SK-N-SH (cell line): ENCODE data around the gene SLITRK5. TPM values are rescaled to one million over a fixed set of nuclear protein-coding genes. Genes with fewer than 3 reads are reported as not detected.

Experiments used
- CTCF ChIA-PET: fragments of 300-600, 350-600 bp; formaldehyde crosslinking; extraction: SDS; loops from one replicate; lab custom pipeline; 2021; lab: Yijun Ruan, JAX
- POLR2A ChIA-PET: fragments of 350-600 bp; sonication (Branson Sonifier 250); formaldehyde crosslinking; extraction: SDS; loops from one replicate; lab custom pipeline; 2020; ENCODE audit warnings: antibody characterized with exemption, inconsistent platforms; lab: Yijun Ruan, JAX
- DNase-seq: peaks from one replicate; pipeline ENCODE4 v3.0.0; 2012
- H2AFZ ChIP-seq: fragments of 200-600 bp; sonication (generic); 2 replicates; pipeline ENCODE4 v1.8.1; 2016; ENCODE audit warnings: antibody characterized with exemption, mild to moderate bottlenecking, low read depth
- H3F3A ChIP-seq: fragments of 200-600 bp; sonication (generic); replicated peaks from 2 replicates; pipeline ENCODE3; 2016; ENCODE audit warnings: antibody characterized with exemption, mild to moderate bottlenecking; ENCODE audit not compliant: insufficient read depth
- H3K27ac ChIP-seq, 2 experiments: fragments of 200-500 bp in 1 of 2; fragments of 200-600 bp in 1 of 2; sonication (Bioruptor generic) in 1 of 2; sonication (generic), shearing (Covaris generic) in 1 of 2; 2 replicates each; pipeline versions ENCODE4 v1.5.1 to v1.6.1; 2014 to 2016; ENCODE audit warnings: low read depth in 2 of 2, inconsistent platforms in 1 of 2, low read length in 1 of 2, mild to moderate bottlenecking in 1 of 2, mixed read lengths in 1 of 2
- H3K27me3 ChIP-seq: fragments of 200-600 bp; sonication (generic), shearing (Covaris generic); 2 replicates; pipeline ENCODE4 v1.6.1; 2016; ENCODE audit warnings: mixed run types; ENCODE audit not compliant: insufficient read depth
- H3K36me3 ChIP-seq, 2 experiments: fragments of 200-500 bp in 1 of 2; fragments of 200-600 bp in 1 of 2; sonication (Bioruptor generic) in 1 of 2; sonication (generic) in 1 of 2; replicated peaks in 1 of 2; 2 replicates each; pipeline versions ENCODE3 to v1.5.1; 2014 to 2016; ENCODE audit warnings: low read length in 1 of 2, mild to moderate bottlenecking in 1 of 2; ENCODE audit not compliant: insufficient read depth in 2 of 2, control insufficient read depth in 1 of 2
- H3K4me1 ChIP-seq, 2 experiments: fragments of 200-500 bp in 1 of 2; fragments of 200-600 bp in 1 of 2; sonication (Bioruptor generic) in 1 of 2; sonication (generic), shearing (Covaris generic) in 1 of 2; 2 replicates each; pipeline versions ENCODE4 v1.5.1 to v1.6.1; 2014 to 2016; ENCODE audit warnings: low read depth in 1 of 2, low read length in 1 of 2, mixed run types in 1 of 2; ENCODE audit not compliant: insufficient read depth in 2 of 2, control insufficient read depth in 1 of 2
- H3K4me2 ChIP-seq: fragments of 200-600 bp; sonication (generic), shearing (Covaris generic); 2 replicates; pipeline ENCODE4 v1.6.1; 2017; ENCODE audit warnings: mixed run types
- H3K4me3 ChIP-seq, 2 experiments: fragments of 200-500 bp in 1 of 2; fragments of 200-600 bp in 1 of 2; sonication (Bioruptor generic) in 1 of 2; sonication (generic), shearing (Covaris generic) in 1 of 2; 2 replicates each; pipeline versions ENCODE4 v1.5.1 to v1.8.1; 2014 to 2016; ENCODE audit warnings: low read depth in 2 of 2, inconsistent platforms in 1 of 2, low read length in 1 of 2, mild to moderate bottlenecking in 1 of 2, mixed read lengths in 1 of 2, moderate library complexity in 1 of 2
- H3K79me2 ChIP-seq: fragments of 200-600 bp; sonication (generic); 2 replicates; pipeline ENCODE4 v1.8.1; 2017; ENCODE audit warnings: mild to moderate bottlenecking; ENCODE audit not compliant: insufficient read depth
- H3K9ac ChIP-seq: fragments of 200-600 bp; sonication (generic); 2 replicates; pipeline ENCODE4 v1.6.1; 2017; ENCODE audit warnings: mixed run types
- H3K9me2 ChIP-seq: fragments of 200-600 bp; sonication (generic); 2 replicates; pipeline ENCODE4 v1.6.1; 2017; ENCODE audit warnings: mixed run types
- H3K9me3 ChIP-seq: fragments of 200-600 bp; sonication (generic); 2 replicates; pipeline ENCODE4 v1.6.1; 2017; ENCODE audit warnings: mixed run types, mild to moderate bottlenecking, moderate library complexity
- H4K20me1 ChIP-seq: fragments of 200-600 bp; sonication (generic); 2 replicates; pipeline ENCODE4 v1.6.1; 2017; ENCODE audit warnings: mild to moderate bottlenecking, mixed run types; ENCODE audit not compliant: insufficient read depth
- EP300 ChIP-seq, 2 experiments: IDR thresholded peaks; 2 replicates each; pipeline versions ENCODE4 v1.4.0 to v1.6.1; 2012; ENCODE audit warnings: borderline replicate concordance in 1 of 2, low read depth in 1 of 2, low read length in 1 of 2
- GABPA ChIP-seq: IDR thresholded peaks from 2 replicates; pipeline ENCODE4 v1.4.0; 2012; ENCODE audit warnings: low read depth, mild to moderate bottlenecking
- JUND ChIP-seq: IDR thresholded peaks from 2 replicates; pipeline ENCODE4 v1.4.0; 2012
- MXI1 ChIP-seq: IDR thresholded peaks from 2 replicates; pipeline ENCODE4 v1.6.1; 2012; ENCODE audit warnings: mild to moderate bottlenecking, low read depth, low read length, improper control_type of control experiment
- NRF1 ChIP-seq: IDR thresholded peaks from 2 replicates; pipeline ENCODE4 v1.6.1; 2012; ENCODE audit warnings: low read depth, mild to moderate bottlenecking, low read length
- RAD21 ChIP-seq: IDR thresholded peaks from 2 replicates; pipeline ENCODE4 v1.6.1; 2012; ENCODE audit warnings: mild to moderate bottlenecking, low read length
- SIN3A ChIP-seq: IDR thresholded peaks from 2 replicates; pipeline ENCODE4 v1.6.1; 2012; ENCODE audit warnings: low read depth, mild to moderate bottlenecking, low read length, moderate library complexity, borderline replicate concordance
- TAF1 ChIP-seq: IDR thresholded peaks from 2 replicates; pipeline ENCODE4 v1.6.1; 2012; ENCODE audit warnings: low read depth, mild to moderate bottlenecking, low read length, moderate library complexity, borderline replicate concordance
- WGBS: methylation state at CpG from one replicate; pipeline ENCODE4 v1.1.6; 2017; ENCODE audit warnings: low lambda C conversion rate; 5-methylcytosine and 5-hydroxymethylcytosine counted together
- polyA plus RNA-seq, 3 experiments: library from polyadenylated mRNA; depleted of rRNA; stranded (reverse); fragments of >200 nt; gene quantifications; 2 replicates each; pipeline ENCODE4 v1.2.3, GENCODE V29; 2012
- TF ChIP-seq, protein P1 (sequence below): IDR thresholded peaks from 2 replicates; pipeline ENCODE4 v1.4.0; 2012; ENCODE audit warnings: low read depth, borderline replicate concordance
- TF ChIP-seq, protein P2 (sequence below): fragments of 150-350 bp; IDR thresholded peaks from 2 replicates; pipeline ENCODE4 v1.6.1; 2017; ENCODE audit warnings: antibody characterized with exemption, low read length, low read depth, borderline replicate concordance
- TF ChIP-seq, protein P3 (sequence below): IDR thresholded peaks from 2 replicates; pipeline ENCODE4 v1.6.1; 2012; ENCODE audit warnings: mild to moderate bottlenecking, low read depth, low read length, moderate library complexity

The SLITRK5 gene
- polyA plus RNA-seq, 1 of the 3 experiments (the other 2 are of a cell fraction): not detected

- no peak overlapping the region for H3K4me3 ChIP-seq
- ChIA-PET CTCF (no interaction called here), POLR2A (no interaction called here)
- H3K36me3 ChIP-seq: no peaks in the 10 kb centered on the region
- peaks cover 0 to 9% of the 10 kb centered on the region in 2 experiments; a peak in 1 of 4 replicates for H3K4me1 ChIP-seq
- no peak overlapping the region for H3K9ac ChIP-seq
- no peaks in the 10 kb centered on the region for H3F3A ChIP-seq
- no peaks in the 10 kb centered on the region for H3K9me2 ChIP-seq
- H4K20me1 ChIP-seq: no peaks in the 10 kb centered on the region
- no peak overlapping the region for H3K27ac ChIP-seq
- no peak overlapping the region for H3K4me2 ChIP-seq
- H3K79me2 ChIP-seq: no peaks in the 10 kb centered on the region
- no peak overlapping the region for H2AFZ ChIP-seq
- no peak for DNase-seq
- H3K27me3 ChIP-seq: peaks cover 3% of the 10 kb centered on the region; the same call in 1 of the 2 replicates
- TF ChIP-seq SIN3A: no peak
- TF ChIP-seq, protein P1, sequence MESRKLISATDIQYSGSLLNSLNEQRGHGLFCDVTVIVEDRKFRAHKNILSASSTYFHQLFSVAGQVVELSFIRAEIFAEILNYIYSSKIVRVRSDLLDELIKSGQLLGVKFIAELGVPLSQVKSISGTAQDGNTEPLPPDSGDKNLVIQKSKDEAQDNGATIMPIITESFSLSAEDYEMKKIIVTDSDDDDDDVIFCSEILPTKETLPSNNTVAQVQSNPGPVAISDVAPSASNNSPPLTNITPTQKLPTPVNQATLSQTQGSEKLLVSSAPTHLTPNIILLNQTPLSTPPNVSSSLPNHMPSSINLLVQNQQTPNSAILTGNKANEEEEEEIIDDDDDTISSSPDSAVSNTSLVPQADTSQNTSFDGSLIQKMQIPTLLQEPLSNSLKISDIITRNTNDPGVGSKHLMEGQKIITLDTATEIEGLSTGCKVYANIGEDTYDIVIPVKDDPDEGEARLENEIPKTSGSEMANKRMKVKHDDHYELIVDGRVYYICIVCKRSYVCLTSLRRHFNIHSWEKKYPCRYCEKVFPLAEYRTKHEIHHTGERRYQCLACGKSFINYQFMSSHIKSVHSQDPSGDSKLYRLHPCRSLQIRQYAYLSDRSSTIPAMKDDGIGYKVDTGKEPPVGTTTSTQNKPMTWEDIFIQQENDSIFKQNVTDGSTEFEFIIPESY: no peak
- no peak for TF ChIP-seq JUND
- TF ChIP-seq, protein P2, sequence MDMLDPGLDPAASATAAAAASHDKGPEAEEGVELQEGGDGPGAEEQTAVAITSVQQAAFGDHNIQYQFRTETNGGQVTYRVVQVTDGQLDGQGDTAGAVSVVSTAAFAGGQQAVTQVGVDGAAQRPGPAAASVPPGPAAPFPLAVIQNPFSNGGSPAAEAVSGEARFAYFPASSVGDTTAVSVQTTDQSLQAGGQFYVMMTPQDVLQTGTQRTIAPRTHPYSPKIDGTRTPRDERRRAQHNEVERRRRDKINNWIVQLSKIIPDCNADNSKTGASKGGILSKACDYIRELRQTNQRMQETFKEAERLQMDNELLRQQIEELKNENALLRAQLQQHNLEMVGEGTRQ: no peak
- no peak for TF ChIP-seq MXI1
- TF ChIP-seq EP300 (IDR thresholded peaks at IDR 0.05; ENCODE audit: borderline replicate concordance in 1 of 2, low read depth in 1 of 2, low read length in 1 of 2): no peak
- TF ChIP-seq GABPA: no peak
- TF ChIP-seq NRF1: no peak
- no peak for TF ChIP-seq TAF1
- TF ChIP-seq RAD21: no peak
- TF ChIP-seq, protein P3, sequence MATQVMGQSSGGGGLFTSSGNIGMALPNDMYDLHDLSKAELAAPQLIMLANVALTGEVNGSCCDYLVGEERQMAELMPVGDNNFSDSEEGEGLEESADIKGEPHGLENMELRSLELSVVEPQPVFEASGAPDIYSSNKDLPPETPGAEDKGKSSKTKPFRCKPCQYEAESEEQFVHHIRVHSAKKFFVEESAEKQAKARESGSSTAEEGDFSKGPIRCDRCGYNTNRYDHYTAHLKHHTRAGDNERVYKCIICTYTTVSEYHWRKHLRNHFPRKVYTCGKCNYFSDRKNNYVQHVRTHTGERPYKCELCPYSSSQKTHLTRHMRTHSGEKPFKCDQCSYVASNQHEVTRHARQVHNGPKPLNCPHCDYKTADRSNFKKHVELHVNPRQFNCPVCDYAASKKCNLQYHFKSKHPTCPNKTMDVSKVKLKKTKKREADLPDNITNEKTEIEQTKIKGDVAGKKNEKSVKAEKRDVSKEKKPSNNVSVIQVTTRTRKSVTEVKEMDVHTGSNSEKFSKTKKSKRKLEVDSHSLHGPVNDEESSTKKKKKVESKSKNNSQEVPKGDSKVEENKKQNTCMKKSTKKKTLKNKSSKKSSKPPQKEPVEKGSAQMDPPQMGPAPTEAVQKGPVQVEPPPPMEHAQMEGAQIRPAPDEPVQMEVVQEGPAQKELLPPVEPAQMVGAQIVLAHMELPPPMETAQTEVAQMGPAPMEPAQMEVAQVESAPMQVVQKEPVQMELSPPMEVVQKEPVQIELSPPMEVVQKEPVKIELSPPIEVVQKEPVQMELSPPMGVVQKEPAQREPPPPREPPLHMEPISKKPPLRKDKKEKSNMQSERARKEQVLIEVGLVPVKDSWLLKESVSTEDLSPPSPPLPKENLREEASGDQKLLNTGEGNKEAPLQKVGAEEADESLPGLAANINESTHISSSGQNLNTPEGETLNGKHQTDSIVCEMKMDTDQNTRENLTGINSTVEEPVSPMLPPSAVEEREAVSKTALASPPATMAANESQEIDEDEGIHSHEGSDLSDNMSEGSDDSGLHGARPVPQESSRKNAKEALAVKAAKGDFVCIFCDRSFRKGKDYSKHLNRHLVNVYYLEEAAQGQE: no peak
- no peaks in the 10 kb centered on the region for H3K9me3 ChIP-seq
- WGBS: 6% methylated on average over 1 of the region's 1 CpG
These were observed 3.5 kb upstream of the SLITRK5 start for GRCh38 chr13:87667686-87668085.
